GM12878 (cell line): ENCODE results near the gene EYS. TPM values are rescaled to one million over a fixed set of nuclear protein-coding genes. Genes with fewer than 3 reads are reported as not detected.

Source experiments
- ATAC-seq: fragments of 200-7000 bp; cut with Tn5 transposase; 3 replicates; pipeline ENCODE4 v1.9.1; 2020; ENCODE audit warnings: mild to moderate bottlenecking, moderate library complexity
- BruUV-seq: library from RNA; stranded (reverse); fragments of 400-500 nt; replicated peaks from 2 replicates; lab custom pipeline; 2021; lab: Mats Ljungman, UMichigan
- CTCF ChIA-PET: fragments of 300-600 bp; sonication (Branson Sonifier 250); formaldehyde crosslinking; extraction: SDS; loops from one replicate; lab custom pipeline; 2021; ENCODE audit warnings: inconsistent platforms; lab: Yijun Ruan, JAX
- POLR2A ChIA-PET: fragments of 350-600 bp; formaldehyde crosslinking; extraction: SDS; loops from one replicate; lab custom pipeline; 2021; ENCODE audit warnings: inconsistent platforms; lab: Charles Lee
- RAD21 ChIA-PET: fragments of 300-600 bp; sonication (Branson Sonifier 250); formaldehyde crosslinking; loops from one replicate; lab custom pipeline; 2023; ENCODE audit warnings: antibody characterized with exemption; ENCODE audit not compliant: unreplicated experiment; lab: Charles Lee
- SMC1A ChIA-PET: fragments of 300-600 bp; sonication (Branson Sonifier 250); formaldehyde crosslinking; loops from one replicate; lab custom pipeline; 2023; ENCODE audit not compliant: unreplicated experiment, uncharacterized antibody; lab: Charles Lee
- DNase-seq: peaks from one replicate; pipeline ENCODE4 v3.0.0-alpha.2; 2011; ENCODE audit warnings: low read depth, low spot score
- FAIRE-seq: peaks from 3 replicates; lab custom pipeline; 2011; peaks lifted over from hg19 to GRCh38; lab: Jason Lieb, UNC
- H2AFZ ChIP-seq: 2 replicates; pipeline ENCODE4 v1.6.0; 2011; ENCODE audit warnings: low read depth, low read length, control low read depth; ENCODE audit not compliant: control insufficient read depth
- H3K27ac ChIP-seq: 2 replicates; pipeline ENCODE4 v1.5.1; 2011; ENCODE audit warnings: control low read depth; ENCODE audit not compliant: control insufficient read depth, insufficient read depth
- H3K27me3 ChIP-seq, 2 experiments: replicated peaks in 1 of 2; 2 replicates each; pipeline versions ENCODE4 v1.6.0 to v1.6.1; 2011; ENCODE audit warnings: low read length in 1 of 2; ENCODE audit not compliant: control insufficient read depth in 2 of 2, insufficient read depth in 2 of 2
- H3K36me3 ChIP-seq, 2 experiments: 2 replicates each; pipeline ENCODE4 v1.5.1; 2011; ENCODE audit warnings: low read length in 1 of 2; ENCODE audit not compliant: control insufficient read depth in 2 of 2, insufficient read depth in 2 of 2
- H3K4me1 ChIP-seq: 2 replicates; pipeline ENCODE4 v1.6.1; 2011; ENCODE audit warnings: mild to moderate bottlenecking, low read length, moderate library complexity, mixed read lengths; ENCODE audit not compliant: control insufficient read depth, insufficient read depth
- H3K4me2 ChIP-seq: 2 replicates; pipeline ENCODE4 v1.6.0; 2011; ENCODE audit warnings: control low read depth; ENCODE audit not compliant: control insufficient read depth, insufficient read depth
- H3K4me3 ChIP-seq: fragments of 200-600 bp; sonication (generic); 2 replicates; pipeline ENCODE4 v1.5.1; 2016
- H3K79me2 ChIP-seq: 2 replicates; pipeline ENCODE4 v1.6.0; 2011; ENCODE audit warnings: low read length; ENCODE audit not compliant: control insufficient read depth, insufficient read depth
- H3K9ac ChIP-seq: 2 replicates; pipeline ENCODE4 v1.8.0; 2011; ENCODE audit warnings: low read length, control low read depth, mixed read lengths; ENCODE audit not compliant: control insufficient read depth, insufficient read depth
- H3K9me3 ChIP-seq: replicated peaks from 3 replicates; pipeline ENCODE4 v1.5.1; 2011; ENCODE audit warnings: mild to moderate bottlenecking, low read length; ENCODE audit not compliant: control insufficient read depth, insufficient read depth
- H4K20me1 ChIP-seq: 2 replicates; pipeline ENCODE4 v1.6.0; 2011; ENCODE audit not compliant: control insufficient read depth, insufficient read depth
- ATF7 ChIP-seq: fragments of 450-650 bp; IDR thresholded peaks from 2 replicates; pipeline ENCODE4 v1.6.1; 2016; ENCODE audit warnings: low read depth, mild to moderate bottlenecking
- BACH1 ChIP-seq: fragments of 450-650 bp; IDR thresholded peaks from 2 replicates; pipeline ENCODE4 v1.6.1; 2017; ENCODE audit warnings: mild to moderate bottlenecking, borderline replicate concordance
- EGR1 ChIP-seq, 2 experiments: IDR thresholded peaks; 1 replicate in 1 of 2; 2 replicates in 1 of 2; pipeline ENCODE4 v1.6.1; 2011 to 2012; ENCODE audit warnings: low read depth in 2 of 2, low read length in 2 of 2, borderline replicate concordance in 1 of 2, mild to moderate bottlenecking in 1 of 2, moderate library complexity in 1 of 2
- MEF2A ChIP-seq: IDR thresholded peaks from 2 replicates; pipeline ENCODE4 v1.6.1; 2011; ENCODE audit warnings: low read depth, mild to moderate bottlenecking, low read length, moderate library complexity; ENCODE audit not compliant: insufficient read depth
- RFX5 ChIP-seq: IDR thresholded peaks from 2 replicates; pipeline ENCODE4 v1.6.1; 2011; ENCODE audit warnings: low read depth, low read length, improper control_type of control experiment
- SREBF2 ChIP-seq: IDR thresholded peaks from 2 replicates; pipeline ENCODE4 v1.6.1; 2012; ENCODE audit warnings: mild to moderate bottlenecking, low read length
- SUPT20H ChIP-seq: IDR thresholded peaks from 2 replicates; pipeline ENCODE4 v1.6.1; 2011; ENCODE audit warnings: low read depth, mild to moderate bottlenecking, low read length, moderate library complexity, borderline replicate concordance; ENCODE audit not compliant: control insufficient read depth
- YY1 ChIP-seq: IDR thresholded peaks from 2 replicates; pipeline ENCODE4 v1.6.1; 2011; ENCODE audit warnings: low read depth, mild to moderate bottlenecking, low read length
- ZNF217 ChIP-seq: fragments of 450-650 bp; IDR thresholded peaks from 2 replicates; pipeline ENCODE4 v1.6.1; 2017; ENCODE audit warnings: antibody characterized with exemption, mild to moderate bottlenecking
- WGBS: methylation state at CpG from one replicate; pipeline ENCODE4 v1.1.6; 2016; ENCODE audit warnings: low lambda C conversion rate; ENCODE audit not compliant: insufficient replicate concordance, insufficient coverage; ENCODE audit errors: missing lambda C conversion rate; 5-methylcytosine and 5-hydroxymethylcytosine counted together
- in situ Hi-C: fragments of 300-500 bp; cut with MboI; formaldehyde crosslinking; loops from 9 replicates; pipeline ENCODE4 v1.14.3; 2018; ENCODE audit warnings: mixed read lengths
- intact Hi-C: fragments of 100-400 bp; cut with micrococcal nuclease; formaldehyde crosslinking; loops from one replicate; pipeline ENCODE4 v1.14.2; 2022; ENCODE audit not compliant: unreplicated experiment
- polyA plus RNA-seq, 11 experiments: library from polyadenylated mRNA; depleted of rRNA in 4 of 11; unstranded in 6 of 11; stranded (reverse) in 5 of 11; fragments of >200 nt; fragmentation: Nextera tagmentation in 4 of 11; fragmentation: Illumina TruSeq in 1 of 11; extraction: Ambion mirVana in 4 of 11; extraction: Trizol in 1 of 11; gene quantifications; 1 replicate in 1 of 11; 2 replicates in 10 of 11; pipeline versions ENCODE4 v1.2.1 to v1.2.3, GENCODE V29; 2011 to 2016; ENCODE audit warnings: inconsistent platforms in 2 of 11, missing spikeins in 2 of 11, low read depth in 1 of 11
- total RNA-seq, 4 experiments: library from RNA; depleted of rRNA in 3 of 4; stranded (reverse); fragments of >200 nt in 3 of 4; fragmentation: Illumina TruSeq in 1 of 4; extraction: Trizol in 1 of 4; gene quantifications; 2 replicates each; pipeline versions ENCODE4 v1.2.1 to v1.2.3, GENCODE V29; 2013 to 2021
- TF ChIP-seq, protein P1 (sequence below): IDR thresholded peaks from 2 replicates; pipeline ENCODE4 v1.6.1; 2012; ENCODE audit warnings: mild to moderate bottlenecking, low read depth, low read length
- TF ChIP-seq, protein P2 (sequence below): fragments of 450-650 bp; IDR thresholded peaks from 2 replicates; pipeline ENCODE4 v1.6.1; 2018; ENCODE audit warnings: mild to moderate bottlenecking, low read depth, moderate library complexity; ENCODE audit not compliant: partially characterized antibody
- TF ChIP-seq, protein P3 (sequence below): fragments of 450-650 bp; IDR thresholded peaks from 2 replicates; pipeline ENCODE4 v1.6.1; 2017; ENCODE audit warnings: mild to moderate bottlenecking, low read depth, inconsistent platforms; ENCODE audit not compliant: poor library complexity, severe bottlenecking
- TF ChIP-seq, protein P4 (sequence below): fragments of 150-350 bp; IDR thresholded peaks from 2 replicates; pipeline ENCODE4 v1.6.1; 2014; ENCODE audit warnings: mild to moderate bottlenecking, low read depth, low read length

The EYS gene
- total and polyA plus RNA-seq, 10 of the 15 experiments (the other 5 are each of a cell fraction or from before 2014, with no cell fraction given), result under 0.01 to 0.14 (median 0.02) TPM; not detected in 1

DNA sequence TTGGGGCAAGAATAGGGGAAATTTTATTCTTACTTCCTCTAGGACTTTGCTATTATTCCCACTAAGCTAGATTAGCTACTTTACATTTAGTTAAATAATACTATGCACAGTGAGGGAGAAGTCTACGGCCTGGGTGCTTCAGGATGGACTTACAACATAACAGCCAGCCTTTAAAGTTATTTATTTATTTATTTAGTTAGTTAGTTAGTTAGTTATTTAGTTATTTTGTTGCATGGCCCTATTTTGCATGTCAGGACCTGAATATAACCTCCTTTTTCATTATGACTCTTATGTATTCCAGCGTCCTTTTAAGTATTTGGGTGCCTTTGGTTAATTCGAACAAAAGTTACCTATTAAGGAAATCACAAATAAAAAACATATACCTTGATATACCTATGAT, 238.7 kb downstream of the EYS start (continued):
- TF ChIP-seq, protein P1, sequence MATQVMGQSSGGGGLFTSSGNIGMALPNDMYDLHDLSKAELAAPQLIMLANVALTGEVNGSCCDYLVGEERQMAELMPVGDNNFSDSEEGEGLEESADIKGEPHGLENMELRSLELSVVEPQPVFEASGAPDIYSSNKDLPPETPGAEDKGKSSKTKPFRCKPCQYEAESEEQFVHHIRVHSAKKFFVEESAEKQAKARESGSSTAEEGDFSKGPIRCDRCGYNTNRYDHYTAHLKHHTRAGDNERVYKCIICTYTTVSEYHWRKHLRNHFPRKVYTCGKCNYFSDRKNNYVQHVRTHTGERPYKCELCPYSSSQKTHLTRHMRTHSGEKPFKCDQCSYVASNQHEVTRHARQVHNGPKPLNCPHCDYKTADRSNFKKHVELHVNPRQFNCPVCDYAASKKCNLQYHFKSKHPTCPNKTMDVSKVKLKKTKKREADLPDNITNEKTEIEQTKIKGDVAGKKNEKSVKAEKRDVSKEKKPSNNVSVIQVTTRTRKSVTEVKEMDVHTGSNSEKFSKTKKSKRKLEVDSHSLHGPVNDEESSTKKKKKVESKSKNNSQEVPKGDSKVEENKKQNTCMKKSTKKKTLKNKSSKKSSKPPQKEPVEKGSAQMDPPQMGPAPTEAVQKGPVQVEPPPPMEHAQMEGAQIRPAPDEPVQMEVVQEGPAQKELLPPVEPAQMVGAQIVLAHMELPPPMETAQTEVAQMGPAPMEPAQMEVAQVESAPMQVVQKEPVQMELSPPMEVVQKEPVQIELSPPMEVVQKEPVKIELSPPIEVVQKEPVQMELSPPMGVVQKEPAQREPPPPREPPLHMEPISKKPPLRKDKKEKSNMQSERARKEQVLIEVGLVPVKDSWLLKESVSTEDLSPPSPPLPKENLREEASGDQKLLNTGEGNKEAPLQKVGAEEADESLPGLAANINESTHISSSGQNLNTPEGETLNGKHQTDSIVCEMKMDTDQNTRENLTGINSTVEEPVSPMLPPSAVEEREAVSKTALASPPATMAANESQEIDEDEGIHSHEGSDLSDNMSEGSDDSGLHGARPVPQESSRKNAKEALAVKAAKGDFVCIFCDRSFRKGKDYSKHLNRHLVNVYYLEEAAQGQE, result no peak
- TF ChIP-seq, protein P2, sequence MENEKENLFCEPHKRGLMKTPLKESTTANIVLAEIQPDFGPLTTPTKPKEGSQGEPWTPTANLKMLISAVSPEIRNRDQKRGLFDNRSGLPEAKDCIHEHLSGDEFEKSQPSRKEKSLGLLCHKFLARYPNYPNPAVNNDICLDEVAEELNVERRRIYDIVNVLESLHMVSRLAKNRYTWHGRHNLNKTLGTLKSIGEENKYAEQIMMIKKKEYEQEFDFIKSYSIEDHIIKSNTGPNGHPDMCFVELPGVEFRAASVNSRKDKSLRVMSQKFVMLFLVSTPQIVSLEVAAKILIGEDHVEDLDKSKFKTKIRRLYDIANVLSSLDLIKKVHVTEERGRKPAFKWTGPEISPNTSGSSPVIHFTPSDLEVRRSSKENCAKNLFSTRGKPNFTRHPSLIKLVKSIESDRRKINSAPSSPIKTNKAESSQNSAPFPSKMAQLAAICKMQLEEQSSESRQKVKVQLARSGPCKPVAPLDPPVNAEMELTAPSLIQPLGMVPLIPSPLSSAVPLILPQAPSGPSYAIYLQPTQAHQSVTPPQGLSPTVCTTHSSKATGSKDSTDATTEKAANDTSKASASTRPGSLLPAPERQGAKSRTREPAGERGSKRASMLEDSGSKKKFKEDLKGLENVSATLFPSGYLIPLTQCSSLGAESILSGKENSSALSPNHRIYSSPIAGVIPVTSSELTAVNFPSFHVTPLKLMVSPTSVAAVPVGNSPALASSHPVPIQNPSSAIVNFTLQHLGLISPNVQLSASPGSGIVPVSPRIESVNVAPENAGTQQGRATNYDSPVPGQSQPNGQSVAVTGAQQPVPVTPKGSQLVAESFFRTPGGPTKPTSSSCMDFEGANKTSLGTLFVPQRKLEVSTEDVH, result no peak

DNA sequence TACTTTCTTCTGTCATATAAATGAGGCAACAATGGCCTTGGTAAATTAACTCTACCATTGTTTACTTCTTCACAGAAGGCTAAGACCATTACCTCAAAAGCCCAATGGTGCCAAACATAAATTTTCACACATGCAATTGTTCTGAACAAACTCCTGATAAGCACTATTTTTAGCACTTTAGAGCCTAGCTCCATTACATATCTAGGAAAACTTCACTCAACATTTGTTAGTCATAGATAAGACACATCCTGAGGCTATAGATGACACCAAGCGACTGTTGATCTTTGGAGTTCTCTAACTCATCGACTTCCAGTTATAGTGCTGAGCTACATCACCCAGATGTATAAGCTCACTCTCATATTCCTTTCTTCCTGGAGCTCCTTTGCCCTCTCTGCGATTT, 245.9 kb downstream of the EYS start:
- Histone ChIP-seq H3K79me2 (no peaks in the 10 kb centered on the region), H3K27ac (no peak overlapping the region), H3K27me3 (no peaks in the 10 kb centered on the region), H2AFZ (no peak overlapping the region), H3K4me2 (no peak overlapping the region), H3K4me1 (no peaks in the 10 kb centered on the region), H3K9ac (no peak overlapping the region), H3K36me3 (no peaks in the 10 kb centered on the region), H3K9me3 (no peaks in the 10 kb centered on the region), H3K4me3 (no peak overlapping the region), H4K20me1 (no peaks in the 10 kb centered on the region)
- intact Hi-C loops (no loop called here), in situ Hi-C loops (no loop called here)
- no peak for ATAC-seq
- no TSS peak for BruUV-seq
- POLR2A ChIA-PET, result no interaction called here
- 30% methylated on average over 3 of the region's 3 CpGs for WGBS
- no peak for DNase-seq
- CTCF ChIA-PET, result interaction anchor here (1.2 kb wide), 1 partner anchor 9 kb away, joined by 3 read pairs; no protein-coding TSS in a partner anchor
- SMC1A ChIA-PET, result no interaction called here
- RAD21 ChIA-PET, result no interaction called here
- no peak for FAIRE-seq
- TF ChIP-seq SUPT20H, result no peak
- TF ChIP-seq, protein P3, sequence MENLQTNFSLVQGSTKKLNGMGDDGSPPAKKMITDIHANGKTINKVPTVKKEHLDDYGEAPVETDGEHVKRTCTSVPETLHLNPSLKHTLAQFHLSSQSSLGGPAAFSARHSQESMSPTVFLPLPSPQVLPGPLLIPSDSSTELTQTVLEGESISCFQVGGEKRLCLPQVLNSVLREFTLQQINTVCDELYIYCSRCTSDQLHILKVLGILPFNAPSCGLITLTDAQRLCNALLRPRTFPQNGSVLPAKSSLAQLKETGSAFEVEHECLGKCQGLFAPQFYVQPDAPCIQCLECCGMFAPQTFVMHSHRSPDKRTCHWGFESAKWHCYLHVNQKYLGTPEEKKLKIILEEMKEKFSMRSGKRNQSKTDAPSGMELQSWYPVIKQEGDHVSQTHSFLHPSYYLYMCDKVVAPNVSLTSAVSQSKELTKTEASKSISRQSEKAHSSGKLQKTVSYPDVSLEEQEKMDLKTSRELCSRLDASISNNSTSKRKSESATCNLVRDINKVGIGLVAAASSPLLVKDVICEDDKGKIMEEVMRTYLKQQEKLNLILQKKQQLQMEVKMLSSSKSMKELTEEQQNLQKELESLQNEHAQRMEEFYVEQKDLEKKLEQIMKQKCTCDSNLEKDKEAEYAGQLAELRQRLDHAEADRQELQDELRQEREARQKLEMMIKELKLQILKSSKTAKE, result no peak
- TF ChIP-seq, protein P4, sequence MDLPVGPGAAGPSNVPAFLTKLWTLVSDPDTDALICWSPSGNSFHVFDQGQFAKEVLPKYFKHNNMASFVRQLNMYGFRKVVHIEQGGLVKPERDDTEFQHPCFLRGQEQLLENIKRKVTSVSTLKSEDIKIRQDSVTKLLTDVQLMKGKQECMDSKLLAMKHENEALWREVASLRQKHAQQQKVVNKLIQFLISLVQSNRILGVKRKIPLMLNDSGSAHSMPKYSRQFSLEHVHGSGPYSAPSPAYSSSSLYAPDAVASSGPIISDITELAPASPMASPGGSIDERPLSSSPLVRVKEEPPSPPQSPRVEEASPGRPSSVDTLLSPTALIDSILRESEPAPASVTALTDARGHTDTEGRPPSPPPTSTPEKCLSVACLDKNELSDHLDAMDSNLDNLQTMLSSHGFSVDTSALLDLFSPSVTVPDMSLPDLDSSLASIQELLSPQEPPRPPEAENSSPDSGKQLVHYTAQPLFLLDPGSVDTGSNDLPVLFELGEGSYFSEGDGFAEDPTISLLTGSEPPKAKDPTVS, result no peak
- TF ChIP-seq SREBF2, result no peak
- no peak for TF ChIP-seq ZNF217
- TF ChIP-seq YY1, result no peak
- TF ChIP-seq EGR1 (IDR thresholded peaks at IDR 0.05; ENCODE audit: borderline replicate concordance in 1 of 2, low read depth in 2 of 2, low read length in 2 of 2), result no peak
- no peak for TF ChIP-seq ATF7
- no peak for TF ChIP-seq RFX5
- TF ChIP-seq BACH1, result no peak
- no peak for TF ChIP-seq MEF2A
